BE2C (cell line): ENCODE data around the gene FAM98C.

Experiments
- DNase-seq: peaks from one replicate; pipeline ENCODE4 v3.0.0-alpha.2; 2020
- H3K27me3 ChIP-seq: fragments of 250-450 bp; sonication (Bioruptor Pico); 2 replicates; pipeline ENCODE4 v1.5.1; 2020; ENCODE audit warnings: mild to moderate bottlenecking
- H3K36me3 ChIP-seq: fragments of 250-450 bp; sonication (Bioruptor Pico); 2 replicates; pipeline ENCODE4 v1.5.1; 2020; ENCODE audit warnings: mild to moderate bottlenecking
- H3K4me1 ChIP-seq: fragments of 250-450 bp; sonication (Bioruptor Pico); 2 replicates; pipeline ENCODE4 v1.5.1; 2020
- H3K4me3 ChIP-seq: 2 replicates; pipeline ENCODE4 v1.5.1; 2011; ENCODE audit warnings: low read depth, low read length
- H3K9me3 ChIP-seq: fragments of 250-450 bp; sonication (Bioruptor Pico); 2 replicates; pipeline ENCODE4 v1.5.1; 2020
- TF ChIP-seq, protein P1 (sequence below): IDR thresholded peaks from 2 replicates; pipeline ENCODE4 v1.5.1; 2012; ENCODE audit warnings: mild to moderate bottlenecking, low read depth, low read length

The FAM98C gene

DNA sequence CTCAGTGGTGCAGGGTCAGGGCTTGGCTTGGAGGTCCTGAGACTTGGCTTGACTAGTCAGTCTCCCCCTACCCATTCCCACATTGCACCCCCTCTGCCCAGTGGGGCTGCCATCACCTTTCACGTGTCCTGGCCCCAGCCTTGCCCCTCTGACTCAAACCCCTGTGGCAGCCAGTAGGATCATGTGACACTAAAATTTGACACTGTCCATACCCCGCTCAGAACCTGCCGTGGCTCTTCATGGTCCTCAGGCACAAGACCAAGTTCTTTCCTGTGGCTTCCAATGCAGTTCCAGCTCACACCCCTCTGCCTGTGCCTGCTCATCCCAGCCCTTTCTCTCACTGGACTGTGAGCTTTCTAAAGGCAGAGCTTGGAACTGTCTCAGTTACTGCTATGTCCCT, 26.3 kb upstream of the FAM98C start:
- TF ChIP-seq, protein P1, sequence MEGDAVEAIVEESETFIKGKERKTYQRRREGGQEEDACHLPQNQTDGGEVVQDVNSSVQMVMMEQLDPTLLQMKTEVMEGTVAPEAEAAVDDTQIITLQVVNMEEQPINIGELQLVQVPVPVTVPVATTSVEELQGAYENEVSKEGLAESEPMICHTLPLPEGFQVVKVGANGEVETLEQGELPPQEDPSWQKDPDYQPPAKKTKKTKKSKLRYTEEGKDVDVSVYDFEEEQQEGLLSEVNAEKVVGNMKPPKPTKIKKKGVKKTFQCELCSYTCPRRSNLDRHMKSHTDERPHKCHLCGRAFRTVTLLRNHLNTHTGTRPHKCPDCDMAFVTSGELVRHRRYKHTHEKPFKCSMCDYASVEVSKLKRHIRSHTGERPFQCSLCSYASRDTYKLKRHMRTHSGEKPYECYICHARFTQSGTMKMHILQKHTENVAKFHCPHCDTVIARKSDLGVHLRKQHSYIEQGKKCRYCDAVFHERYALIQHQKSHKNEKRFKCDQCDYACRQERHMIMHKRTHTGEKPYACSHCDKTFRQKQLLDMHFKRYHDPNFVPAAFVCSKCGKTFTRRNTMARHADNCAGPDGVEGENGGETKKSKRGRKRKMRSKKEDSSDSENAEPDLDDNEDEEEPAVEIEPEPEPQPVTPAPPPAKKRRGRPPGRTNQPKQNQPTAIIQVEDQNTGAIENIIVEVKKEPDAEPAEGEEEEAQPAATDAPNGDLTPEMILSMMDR, result no peak
- peaks cover 39% of the 10 kb centered on the region for H3K36me3 ChIP-seq
- no peaks in the 10 kb centered on the region for H3K27me3 ChIP-seq
- no peak for DNase-seq
- H3K9me3 ChIP-seq, result no peaks in the 10 kb centered on the region
- H3K4me1 ChIP-seq, result no peaks in the 10 kb centered on the region; the same call in 1 of the 2 replicates
- H3K4me3 ChIP-seq, result no peak overlapping the region

DNA sequence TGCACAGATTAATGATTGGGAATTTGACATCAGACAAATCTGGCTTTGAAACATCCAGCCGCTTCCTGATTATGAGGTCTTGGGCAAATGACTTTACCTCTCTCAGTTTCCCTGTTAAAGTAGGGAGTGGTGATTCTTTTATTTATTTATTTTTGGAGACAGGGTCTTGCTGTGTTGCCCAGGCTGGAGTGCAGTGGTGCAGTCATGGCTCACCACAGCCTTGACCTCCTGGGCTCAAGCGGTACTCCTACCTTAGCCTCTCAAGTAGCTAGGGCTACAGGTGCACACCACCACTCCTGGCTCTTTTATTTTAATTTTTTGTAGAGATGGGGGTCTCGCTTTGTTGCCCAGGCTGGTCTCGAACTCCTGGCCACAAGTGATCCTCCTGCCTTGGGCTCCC, 25.8 kb upstream of the FAM98C start:
- no peaks in the 10 kb centered on the region for H3K27me3 ChIP-seq
- no peak overlapping the region for H3K4me3 ChIP-seq
- no peak for DNase-seq
- TF ChIP-seq, protein P1, result no peak
- peaks cover 44% of the 10 kb centered on the region for H3K36me3 ChIP-seq
- no peaks in the 10 kb centered on the region for H3K9me3 ChIP-seq
- no peaks in the 10 kb centered on the region; the same call in 1 of the 2 replicates for H3K4me1 ChIP-seq

DNA sequence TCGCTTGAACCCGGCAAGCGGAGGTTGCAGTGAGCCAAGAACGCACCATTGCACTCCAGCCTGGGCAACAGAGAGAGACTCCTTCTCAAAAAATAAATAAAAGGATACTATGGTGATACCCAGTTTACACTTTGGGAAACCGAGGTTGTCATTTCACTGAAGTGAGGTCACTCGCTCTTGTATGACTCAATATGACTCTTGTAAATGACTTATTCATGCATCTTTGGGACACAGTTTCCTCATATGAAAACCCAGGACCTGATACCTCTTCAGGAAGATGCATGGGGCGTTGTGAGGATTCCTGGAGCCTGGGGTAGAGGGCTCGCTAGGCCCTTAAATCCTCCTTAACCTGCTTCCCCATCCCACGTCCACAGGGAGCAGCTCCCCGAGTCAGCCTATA, 24.0 kb upstream of the FAM98C start:
- no peak overlapping the region for H3K4me3 ChIP-seq
- peaks cover 49% of the 10 kb centered on the region for H3K36me3 ChIP-seq
- H3K27me3 ChIP-seq, result no peaks in the 10 kb centered on the region
- no peaks in the 10 kb centered on the region; the same call in 1 of the 2 replicates for H3K4me1 ChIP-seq
- no peak for DNase-seq
- TF ChIP-seq, protein P1, result no peak
- H3K9me3 ChIP-seq, result no peaks in the 10 kb centered on the region

DNA sequence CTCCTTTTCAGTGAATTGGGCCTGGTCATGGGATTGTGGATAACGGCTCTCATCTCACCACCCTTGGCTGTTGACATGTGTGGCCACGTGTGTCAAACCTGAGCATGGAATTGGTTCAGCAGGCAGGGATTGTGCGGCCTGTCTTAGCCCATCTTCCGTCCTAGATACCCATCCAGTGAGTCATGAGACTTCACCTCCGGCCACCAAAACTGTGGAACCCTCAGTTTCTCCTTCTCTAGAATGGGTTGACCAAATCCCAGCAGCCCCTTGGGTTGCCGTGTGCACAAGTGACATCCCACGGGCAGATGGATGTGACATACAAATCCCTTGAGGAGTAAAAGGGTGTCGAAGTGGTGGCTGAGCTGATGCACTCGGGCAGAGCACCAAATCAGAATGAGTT, 21.8 kb upstream of the FAM98C start:
- DNase-seq, result no peak
- H3K27me3 ChIP-seq, result no peaks in the 10 kb centered on the region
- H3K36me3 ChIP-seq, result peaks cover 46% of the 10 kb centered on the region
- H3K4me1 ChIP-seq, result no peaks in the 10 kb centered on the region
- H3K9me3 ChIP-seq, result no peaks in the 10 kb centered on the region
- TF ChIP-seq, protein P1, result no peak
- no peak overlapping the region for H3K4me3 ChIP-seq

DNA sequence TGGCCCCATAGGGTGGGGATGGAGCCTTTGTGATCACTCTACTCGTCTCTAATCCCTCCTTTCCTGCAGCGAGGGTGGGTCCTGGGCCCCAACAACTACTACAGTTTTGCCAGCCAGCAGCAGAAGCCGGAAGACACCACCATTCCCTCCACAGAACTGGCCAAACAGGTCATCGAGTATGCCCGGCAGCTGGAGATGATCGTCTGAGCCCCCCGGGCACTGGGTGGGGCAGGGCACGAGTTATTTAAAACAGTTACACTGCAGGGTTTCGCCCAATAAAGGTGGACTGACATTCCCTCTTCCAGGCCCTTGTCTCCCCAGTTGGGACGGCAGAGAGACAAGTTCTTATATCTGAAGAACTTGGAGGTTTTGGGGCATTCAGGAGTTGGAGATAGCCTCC, 19.7 kb upstream of the FAM98C start:
- H3K36me3 ChIP-seq, result peaks cover 33% of the 10 kb centered on the region
- no peaks in the 10 kb centered on the region for H3K4me1 ChIP-seq
- no peaks in the 10 kb centered on the region for H3K27me3 ChIP-seq
- no peaks in the 10 kb centered on the region for H3K9me3 ChIP-seq
- no peak for DNase-seq
- TF ChIP-seq, protein P1, result no peak
- no peak overlapping the region for H3K4me3 ChIP-seq

DNA sequence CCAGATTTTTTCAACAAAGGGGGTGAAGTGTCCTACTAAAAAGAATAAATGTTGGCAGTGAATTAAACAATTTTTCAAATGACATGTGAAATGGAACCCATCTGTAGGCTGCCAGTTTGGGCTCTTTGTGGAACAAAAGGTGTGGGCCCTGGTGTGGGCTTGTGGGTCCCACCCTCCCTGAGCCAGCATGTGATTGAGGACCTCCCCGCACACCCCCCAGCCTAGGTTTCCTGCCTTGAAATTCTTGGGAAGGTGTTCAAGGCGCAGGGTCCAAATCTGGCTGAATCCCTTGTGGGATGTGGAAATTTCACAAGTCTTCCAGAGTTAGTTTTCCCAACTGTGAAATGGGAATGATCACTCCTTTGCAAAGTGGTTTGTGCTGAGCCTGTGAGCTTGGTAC, 19.1 kb upstream of the FAM98C start:
- no peaks in the 10 kb centered on the region for H3K27me3 ChIP-seq
- H3K4me3 ChIP-seq, result no peak overlapping the region
- H3K36me3 ChIP-seq, result peaks cover 32% of the 10 kb centered on the region
- no peaks in the 10 kb centered on the region for H3K4me1 ChIP-seq
- DNase-seq, result no peak
- H3K9me3 ChIP-seq, result no peaks in the 10 kb centered on the region
- TF ChIP-seq, protein P1, result no peak
